Trophoblast cell (in vitro differentiated cells and primary cell): ENCODE results near the gene SLC12A3.

Experiments
- DNase-seq, 2 donors: peaks; one replicate each; pipeline ENCODE4 v3.0.0-alpha.2; 2016
- H2AFZ ChIP-seq: 2 replicates; pipeline ENCODE4 v1.6.1; 2013; ENCODE audit warnings: low read length, moderate library complexity, mild to moderate bottlenecking; ENCODE audit not compliant: insufficient read depth, poor library complexity
- H2AK5ac ChIP-seq: 2 replicates; pipeline ENCODE4 v1.6.1; 2013; ENCODE audit warnings: mild to moderate bottlenecking, low read length
- H2BK120ac ChIP-seq: 2 replicates; pipeline ENCODE4 v1.6.1; 2013; ENCODE audit warnings: low read length, mild to moderate bottlenecking, moderate library complexity; ENCODE audit not compliant: insufficient read depth, poor library complexity
- H2BK12ac ChIP-seq: 2 replicates; pipeline ENCODE4 v1.6.1; 2013; ENCODE audit warnings: mild to moderate bottlenecking, low read length, moderate library complexity
- H2BK5ac ChIP-seq: 2 replicates; pipeline ENCODE4 v1.6.1; 2013; ENCODE audit warnings: low read length, low read depth, moderate library complexity, mild to moderate bottlenecking; ENCODE audit not compliant: poor library complexity
- H3K14ac ChIP-seq: 2 replicates; pipeline ENCODE4 v1.6.1; 2013; ENCODE audit warnings: mild to moderate bottlenecking, low read length
- H3K18ac ChIP-seq: 2 replicates; pipeline ENCODE4 v1.6.1; 2013; ENCODE audit warnings: mild to moderate bottlenecking, low read length
- H3K23ac ChIP-seq: 2 replicates; pipeline ENCODE4 v1.6.1; 2013; ENCODE audit warnings: low read length
- H3K27ac ChIP-seq: 2 replicates; pipeline ENCODE4 v1.5.1; 2013; ENCODE audit warnings: low read depth, mild to moderate bottlenecking, inconsistent platforms, low read length, moderate library complexity
- H3K27me3 ChIP-seq: 2 replicates; pipeline ENCODE4 v1.6.1; 2013; ENCODE audit warnings: inconsistent platforms, mild to moderate bottlenecking, low read length, moderate library complexity; ENCODE audit not compliant: insufficient read depth
- H3K36me3 ChIP-seq, 2 experiments: 1 replicate in 1 of 2; 2 replicates in 1 of 2; pipeline ENCODE4 v1.6.1; 2013; ENCODE audit warnings: low read length in 2 of 2, mild to moderate bottlenecking in 2 of 2, moderate library complexity in 1 of 2; ENCODE audit not compliant: insufficient read depth in 2 of 2, control insufficient read depth in 1 of 2
- H3K4ac ChIP-seq: 2 replicates; pipeline ENCODE4 v1.6.1; 2013; ENCODE audit warnings: low read depth, mild to moderate bottlenecking, low read length, moderate library complexity
- H3K4me1 ChIP-seq, 2 experiments: 1 replicate in 1 of 2; 2 replicates in 1 of 2; pipeline ENCODE4 v1.6.1; 2013; ENCODE audit warnings: low read length in 2 of 2, mild to moderate bottlenecking in 2 of 2, moderate library complexity in 1 of 2; ENCODE audit not compliant: insufficient read depth in 2 of 2, control insufficient read depth in 1 of 2
- H3K4me2 ChIP-seq: 2 replicates; pipeline ENCODE4 v1.6.1; 2013; ENCODE audit warnings: inconsistent platforms, mild to moderate bottlenecking, low read length, moderate library complexity
- H3K4me3 ChIP-seq: 2 replicates; pipeline ENCODE4 v1.5.1; 2013; ENCODE audit warnings: mild to moderate bottlenecking, low read depth, low read length, inconsistent platforms
- H3K79me1 ChIP-seq: one replicate; pipeline ENCODE4 v1.6.1; 2013; ENCODE audit warnings: low read length
- H3K79me2 ChIP-seq: 2 replicates; pipeline ENCODE4 v1.6.1; 2013; ENCODE audit warnings: low read length, mild to moderate bottlenecking; ENCODE audit not compliant: control insufficient read depth, insufficient read depth, poor library complexity
- H3K9ac ChIP-seq: 2 replicates; pipeline ENCODE4 v1.6.1; 2013; ENCODE audit warnings: mild to moderate bottlenecking, low read length
- H3K9me3 ChIP-seq: 2 replicates; pipeline ENCODE4 v1.6.1; 2013; ENCODE audit warnings: low read depth, mild to moderate bottlenecking, control low read depth, inconsistent platforms, low read length; ENCODE audit not compliant: insufficient read depth
- H4K12ac ChIP-seq: 2 replicates; pipeline ENCODE4 v1.6.1; 2013; ENCODE audit warnings: low read depth, mild to moderate bottlenecking, low read length, moderate library complexity
- H4K8ac ChIP-seq: 2 replicates; pipeline ENCODE4 v1.6.1; 2013; ENCODE audit warnings: low read depth, mild to moderate bottlenecking, low read length, moderate library complexity
- H4K91ac ChIP-seq: one replicate; pipeline ENCODE4 v1.6.1; 2013; ENCODE audit warnings: low read depth, mild to moderate bottlenecking, low read length, moderate library complexity
- WGBS: extraction: QIAGEN DNeasy Blood & Tissue Kit; methylation state at CpG from one replicate; pipeline ENCODE4 v1.1.7; 2013; ENCODE audit warnings: missing lambda C conversion rate; ENCODE audit not compliant: insufficient read length, insufficient coverage; ENCODE audit errors: extremely low coverage; 5-methylcytosine and 5-hydroxymethylcytosine counted together

The SLC12A3 gene

GRCh38 chr16:56941856-56942331 is 76.9 kb downstream of the SLC12A3 start:
- Histone ChIP-seq H3K18ac (no peak overlapping the region), H2BK120ac (no peak overlapping the region), H3K36me3 (peaks cover 52 to 58% of the 10 kb centered on the region in 2 experiments), H4K12ac (no peak overlapping the region), H4K8ac (no peak overlapping the region), H3K4me2 (no peak overlapping the region), H3K4ac (no peak overlapping the region), H2BK5ac (no peak overlapping the region), H3K9me3 (no peaks in the 10 kb centered on the region), H3K27ac (no peak overlapping the region), H2AK5ac (no peak overlapping the region), H2AFZ (no peak overlapping the region), H4K91ac (no peak overlapping the region), H3K79me2 (no peaks in the 10 kb centered on the region), H3K79me1 (no peaks in the 10 kb centered on the region), H3K9ac (no peak overlapping the region), H2BK12ac (no peak overlapping the region), H3K14ac (no peak overlapping the region), H3K4me1 (no peaks in the 10 kb centered on the region), H3K4me3 (no peak overlapping the region), H3K23ac (peak overlapping the region; percentile 40), H3K27me3 (no peaks in the 10 kb centered on the region)
- no CpG with 5 or more reads among the region's 9 CpGs for WGBS
- DNase-seq, result no peak

- Histone ChIP-seq H2BK120ac (no peak overlapping the region), H3K9me3 (no peaks in the 10 kb centered on the region), H2BK12ac (no peak overlapping the region), H4K91ac (no peak overlapping the region), H3K4me1 (no peaks in the 10 kb centered on the region), H3K9ac (no peak overlapping the region), H4K12ac (no peak overlapping the region), H3K79me2 (no peaks in the 10 kb centered on the region), H2AFZ (no peak overlapping the region), H3K4me3 (no peak overlapping the region), H3K36me3 (peaks cover 42 to 48% of the 10 kb centered on the region in 2 experiments), H3K79me1 (no peaks in the 10 kb centered on the region), H3K4me2 (no peak overlapping the region), H3K27me3 (no peaks in the 10 kb centered on the region), H3K4ac (no peak overlapping the region), H3K18ac (no peak overlapping the region), H2AK5ac (no peak overlapping the region), H3K14ac (no peak overlapping the region), H2BK5ac (no peak overlapping the region), H3K23ac (no peak overlapping the region), H3K27ac (no peak overlapping the region), H4K8ac (no peak overlapping the region)
- no peak for DNase-seq
- no CpG with 5 or more reads among the region's 6 CpGs for WGBS
These were observed 78.9 kb downstream of the SLC12A3 start for GRCh38 chr16:56943761-56944375.

GRCh38 chr16:56944954-56945839 is 80.2 kb downstream of the SLC12A3 start:
- Histone ChIP-seq H2AK5ac (no peak overlapping the region), H2BK5ac (no peak overlapping the region), H4K12ac (no peak overlapping the region), H3K14ac (no peak overlapping the region), H3K4me1 (no peaks in the 10 kb centered on the region), H3K4ac (no peak overlapping the region), H3K9ac (no peak overlapping the region), H3K9me3 (no peaks in the 10 kb centered on the region), H2AFZ (no peak overlapping the region), H4K8ac (no peak overlapping the region), H3K18ac (no peak overlapping the region), H2BK120ac (no peak overlapping the region), H3K27ac (no peak overlapping the region), H3K4me3 (no peak overlapping the region), H2BK12ac (no peak overlapping the region), H3K23ac (no peak overlapping the region), H3K36me3 (peaks cover 34 to 37% of the 10 kb centered on the region in 2 experiments), H3K79me1 (no peaks in the 10 kb centered on the region), H3K27me3 (no peaks in the 10 kb centered on the region), H4K91ac (no peak overlapping the region), H3K79me2 (no peaks in the 10 kb centered on the region), H3K4me2 (no peak overlapping the region)
- DNase-seq, result peak; percentile 92 to 95
- WGBS, result no CpG with 5 or more reads among the region's 2 CpGs

GRCh38 chr16:56945847-56946527 is 81.0 kb downstream of the SLC12A3 start:
- H4K12ac ChIP-seq, result no peak overlapping the region
- H2BK120ac ChIP-seq, result no peak overlapping the region
- no peak overlapping the region for H4K91ac ChIP-seq
- no peak overlapping the region for H3K4ac ChIP-seq
- no peaks in the 10 kb centered on the region for H3K9me3 ChIP-seq
- H3K4me1 ChIP-seq, result no peaks in the 10 kb centered on the region
- H3K27ac ChIP-seq, result no peak overlapping the region
- H3K79me1 ChIP-seq, result no peaks in the 10 kb centered on the region
- H4K8ac ChIP-seq, result no peak overlapping the region
- H3K18ac ChIP-seq, result no peak overlapping the region
- no peak overlapping the region for H2BK5ac ChIP-seq
- H3K23ac ChIP-seq, result no peak overlapping the region
- WGBS, result no CpG with 5 or more reads among the region's 12 CpGs
- no peaks in the 10 kb centered on the region for H3K27me3 ChIP-seq
- no peak overlapping the region for H3K14ac ChIP-seq
- H2BK12ac ChIP-seq, result no peak overlapping the region
- no peak overlapping the region for H2AK5ac ChIP-seq
- peak; percentile 73 to 92 for DNase-seq
- no peaks in the 10 kb centered on the region for H3K79me2 ChIP-seq
- H3K4me2 ChIP-seq, result no peak overlapping the region
- H3K36me3 ChIP-seq, result peaks cover 28 to 30% of the 10 kb centered on the region in 2 experiments
- H2AFZ ChIP-seq, result no peak overlapping the region
- H3K9ac ChIP-seq, result no peak overlapping the region
- H3K4me3 ChIP-seq, result no peak overlapping the region
